K562 (cell line): Measurements from ENCODE around the gene CDADC1. TPM values are rescaled to one million over a fixed set of nuclear protein-coding genes. Genes with fewer than 3 reads are reported as not detected.

Source experiments
- ARID2 ChIP-seq: fragments of 450-650 bp; IDR thresholded peaks from 2 replicates; pipeline ENCODE4 v1.6.1; 2017; ENCODE audit warnings: antibody characterized with exemption, mild to moderate bottlenecking
- ARNT ChIP-seq, 2 experiments: fragments of 450-650 bp; IDR thresholded peaks; 2 replicates each; pipeline ENCODE4 v1.6.1; 2016; ENCODE audit warnings: mild to moderate bottlenecking in 1 of 2
- BRD9 ChIP-seq: fragments of 450-650 bp; IDR thresholded peaks from 2 replicates; pipeline ENCODE4 v1.6.1; 2018; ENCODE audit warnings: low read depth; ENCODE audit not compliant: partially characterized antibody
- KDM4B ChIP-seq, 2 experiments: fragments of 450-650 bp in 1 of 2; sonication (generic) in 1 of 2; IDR thresholded peaks; 2 replicates each; pipeline ENCODE4 v1.6.1; 2016 to 2017; ENCODE audit warnings: borderline replicate concordance in 2 of 2, antibody characterized with exemption in 1 of 2, low read depth in 1 of 2, mild to moderate bottlenecking in 1 of 2
- RFX5 ChIP-seq: IDR thresholded peaks from 2 replicates; pipeline ENCODE4 v1.6.1; 2011; ENCODE audit warnings: low read depth, mild to moderate bottlenecking, improper control_type of control experiment, low read length
- SRSF7 ChIP-seq: fragments of 200-400 bp; formaldehyde crosslinking; optimal IDR thresholded peaks from 2 replicates; pipeline ENCODE3; 2017; ENCODE audit warnings: mild to moderate bottlenecking, low read depth, low read length
- TCFL5 ChIP-seq: fragments of 250-450 bp; sonication (Bioruptor Pico); conservative IDR thresholded peaks from 2 replicates; pipeline ENCODE4 v1.6.1; 2021; ENCODE audit warnings: mild to moderate bottlenecking, moderate library complexity, matching md5 sums
- polyA plus RNA-seq, 8 experiments: library from polyadenylated mRNA; depleted of rRNA in 4 of 8; stranded (reverse) in 5 of 8; unstranded in 3 of 8; fragments of >200 nt; fragmentation: Nextera tagmentation in 2 of 8; fragmentation: Illumina TruSeq in 1 of 8; extraction: Ambion mirVana in 2 of 8; extraction: Trizol in 1 of 8; gene quantifications; 2 replicates each; pipeline versions ENCODE4 v1.2.1 to v1.2.3, GENCODE V29; 2011 to 2014; ENCODE audit warnings: inconsistent platforms in 1 of 8, missing spikeins in 1 of 8
- total RNA-seq, 7 experiments: library from RNA; depleted of rRNA in 6 of 7; stranded (reverse); fragments of >200 nt in 6 of 7; fragmentation: Illumina TruSeq in 2 of 7; extraction: Trizol in 2 of 7; gene quantifications; 2 replicates each; pipeline versions ENCODE4 v1.2.1 to v1.2.3, GENCODE V29; 2011 to 2021; ENCODE audit warnings: low replicate concordance in 1 of 7
- TF ChIP-seq, protein P1 (sequence below), 2 experiments: fragments of 450-650 bp; formaldehyde crosslinking in 1 of 2; IDR thresholded peaks; 2 replicates each; pipeline versions ENCODE4 v1.4.0 to v1.6.1; 2014 to 2020; ENCODE audit warnings: mild to moderate bottlenecking in 2 of 2, borderline replicate concordance in 1 of 2, low read depth in 1 of 2
- TF ChIP-seq, protein P2 (sequence below), 2 experiments: fragments of 450-650 bp; IDR thresholded peaks; 2 replicates each; pipeline ENCODE4 v1.6.1; 2016; ENCODE audit warnings: mild to moderate bottlenecking in 2 of 2, borderline replicate concordance in 1 of 2, low read depth in 1 of 2, moderate library complexity in 1 of 2

The CDADC1 gene
- total and polyA plus RNA-seq, 9 of the 15 experiments (the other 6 are each of a cell fraction or from before 2014, with no cell fraction given) = 4.1 to 11.8 (median 6.3) TPM

DNA sequence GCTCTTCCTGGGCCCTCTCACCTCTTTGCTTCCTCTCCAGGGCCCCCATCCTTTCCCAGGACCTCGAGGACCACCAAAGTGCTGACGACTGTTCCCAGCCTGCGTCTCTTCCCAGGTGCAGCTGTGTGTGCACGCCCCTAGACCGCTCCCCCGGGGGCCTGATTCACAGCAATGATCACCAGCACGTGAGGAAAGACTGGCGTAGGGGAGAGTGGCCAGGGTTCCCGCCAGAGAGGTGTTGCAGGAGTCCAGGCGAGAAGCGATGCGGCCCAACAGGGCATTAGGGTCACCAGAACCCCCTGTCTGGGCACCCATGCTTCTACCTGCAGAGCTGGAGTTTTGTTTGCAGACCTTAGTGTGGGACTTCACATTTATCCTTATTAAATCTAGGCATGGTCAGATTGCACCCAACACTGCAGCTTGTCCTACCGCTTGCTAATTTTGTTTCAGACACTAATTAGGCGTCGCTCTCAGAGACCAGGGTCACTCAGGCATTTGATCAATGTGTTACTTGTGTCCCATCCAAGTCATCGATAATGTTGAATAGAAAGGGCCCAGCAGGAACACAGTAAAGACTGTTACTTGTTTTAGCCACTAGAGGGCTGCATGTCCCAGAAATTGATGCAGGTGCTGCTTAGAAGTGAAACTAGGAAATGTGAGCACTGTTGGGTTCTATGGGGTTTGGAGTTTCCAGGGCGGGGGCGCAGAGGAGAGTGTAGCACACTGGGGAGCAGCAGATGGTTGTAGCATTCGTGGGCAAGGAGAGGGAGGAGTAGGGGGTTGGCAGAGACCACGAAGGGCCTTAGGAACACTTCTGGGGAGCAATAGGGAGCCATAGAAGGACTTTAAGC lies 53.2 kb downstream of the CDADC1 start (continued):
- TF ChIP-seq, protein P1, sequence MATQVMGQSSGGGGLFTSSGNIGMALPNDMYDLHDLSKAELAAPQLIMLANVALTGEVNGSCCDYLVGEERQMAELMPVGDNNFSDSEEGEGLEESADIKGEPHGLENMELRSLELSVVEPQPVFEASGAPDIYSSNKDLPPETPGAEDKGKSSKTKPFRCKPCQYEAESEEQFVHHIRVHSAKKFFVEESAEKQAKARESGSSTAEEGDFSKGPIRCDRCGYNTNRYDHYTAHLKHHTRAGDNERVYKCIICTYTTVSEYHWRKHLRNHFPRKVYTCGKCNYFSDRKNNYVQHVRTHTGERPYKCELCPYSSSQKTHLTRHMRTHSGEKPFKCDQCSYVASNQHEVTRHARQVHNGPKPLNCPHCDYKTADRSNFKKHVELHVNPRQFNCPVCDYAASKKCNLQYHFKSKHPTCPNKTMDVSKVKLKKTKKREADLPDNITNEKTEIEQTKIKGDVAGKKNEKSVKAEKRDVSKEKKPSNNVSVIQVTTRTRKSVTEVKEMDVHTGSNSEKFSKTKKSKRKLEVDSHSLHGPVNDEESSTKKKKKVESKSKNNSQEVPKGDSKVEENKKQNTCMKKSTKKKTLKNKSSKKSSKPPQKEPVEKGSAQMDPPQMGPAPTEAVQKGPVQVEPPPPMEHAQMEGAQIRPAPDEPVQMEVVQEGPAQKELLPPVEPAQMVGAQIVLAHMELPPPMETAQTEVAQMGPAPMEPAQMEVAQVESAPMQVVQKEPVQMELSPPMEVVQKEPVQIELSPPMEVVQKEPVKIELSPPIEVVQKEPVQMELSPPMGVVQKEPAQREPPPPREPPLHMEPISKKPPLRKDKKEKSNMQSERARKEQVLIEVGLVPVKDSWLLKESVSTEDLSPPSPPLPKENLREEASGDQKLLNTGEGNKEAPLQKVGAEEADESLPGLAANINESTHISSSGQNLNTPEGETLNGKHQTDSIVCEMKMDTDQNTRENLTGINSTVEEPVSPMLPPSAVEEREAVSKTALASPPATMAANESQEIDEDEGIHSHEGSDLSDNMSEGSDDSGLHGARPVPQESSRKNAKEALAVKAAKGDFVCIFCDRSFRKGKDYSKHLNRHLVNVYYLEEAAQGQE (IDR thresholded peaks at IDR 0.05; ENCODE audit: borderline replicate concordance) = peak; percentile 85
- TF ChIP-seq, protein P1 (CRISPR knock-in tag; IDR thresholded peaks at IDR 0.05; ENCODE audit: low read depth) = no peak
- no peak for TF ChIP-seq TCFL5 (CRISPR knock-in tag)
- TF ChIP-seq RFX5 = no peak
- peak; percentile 39 for TF ChIP-seq BRD9
- TF ChIP-seq, protein P2, sequence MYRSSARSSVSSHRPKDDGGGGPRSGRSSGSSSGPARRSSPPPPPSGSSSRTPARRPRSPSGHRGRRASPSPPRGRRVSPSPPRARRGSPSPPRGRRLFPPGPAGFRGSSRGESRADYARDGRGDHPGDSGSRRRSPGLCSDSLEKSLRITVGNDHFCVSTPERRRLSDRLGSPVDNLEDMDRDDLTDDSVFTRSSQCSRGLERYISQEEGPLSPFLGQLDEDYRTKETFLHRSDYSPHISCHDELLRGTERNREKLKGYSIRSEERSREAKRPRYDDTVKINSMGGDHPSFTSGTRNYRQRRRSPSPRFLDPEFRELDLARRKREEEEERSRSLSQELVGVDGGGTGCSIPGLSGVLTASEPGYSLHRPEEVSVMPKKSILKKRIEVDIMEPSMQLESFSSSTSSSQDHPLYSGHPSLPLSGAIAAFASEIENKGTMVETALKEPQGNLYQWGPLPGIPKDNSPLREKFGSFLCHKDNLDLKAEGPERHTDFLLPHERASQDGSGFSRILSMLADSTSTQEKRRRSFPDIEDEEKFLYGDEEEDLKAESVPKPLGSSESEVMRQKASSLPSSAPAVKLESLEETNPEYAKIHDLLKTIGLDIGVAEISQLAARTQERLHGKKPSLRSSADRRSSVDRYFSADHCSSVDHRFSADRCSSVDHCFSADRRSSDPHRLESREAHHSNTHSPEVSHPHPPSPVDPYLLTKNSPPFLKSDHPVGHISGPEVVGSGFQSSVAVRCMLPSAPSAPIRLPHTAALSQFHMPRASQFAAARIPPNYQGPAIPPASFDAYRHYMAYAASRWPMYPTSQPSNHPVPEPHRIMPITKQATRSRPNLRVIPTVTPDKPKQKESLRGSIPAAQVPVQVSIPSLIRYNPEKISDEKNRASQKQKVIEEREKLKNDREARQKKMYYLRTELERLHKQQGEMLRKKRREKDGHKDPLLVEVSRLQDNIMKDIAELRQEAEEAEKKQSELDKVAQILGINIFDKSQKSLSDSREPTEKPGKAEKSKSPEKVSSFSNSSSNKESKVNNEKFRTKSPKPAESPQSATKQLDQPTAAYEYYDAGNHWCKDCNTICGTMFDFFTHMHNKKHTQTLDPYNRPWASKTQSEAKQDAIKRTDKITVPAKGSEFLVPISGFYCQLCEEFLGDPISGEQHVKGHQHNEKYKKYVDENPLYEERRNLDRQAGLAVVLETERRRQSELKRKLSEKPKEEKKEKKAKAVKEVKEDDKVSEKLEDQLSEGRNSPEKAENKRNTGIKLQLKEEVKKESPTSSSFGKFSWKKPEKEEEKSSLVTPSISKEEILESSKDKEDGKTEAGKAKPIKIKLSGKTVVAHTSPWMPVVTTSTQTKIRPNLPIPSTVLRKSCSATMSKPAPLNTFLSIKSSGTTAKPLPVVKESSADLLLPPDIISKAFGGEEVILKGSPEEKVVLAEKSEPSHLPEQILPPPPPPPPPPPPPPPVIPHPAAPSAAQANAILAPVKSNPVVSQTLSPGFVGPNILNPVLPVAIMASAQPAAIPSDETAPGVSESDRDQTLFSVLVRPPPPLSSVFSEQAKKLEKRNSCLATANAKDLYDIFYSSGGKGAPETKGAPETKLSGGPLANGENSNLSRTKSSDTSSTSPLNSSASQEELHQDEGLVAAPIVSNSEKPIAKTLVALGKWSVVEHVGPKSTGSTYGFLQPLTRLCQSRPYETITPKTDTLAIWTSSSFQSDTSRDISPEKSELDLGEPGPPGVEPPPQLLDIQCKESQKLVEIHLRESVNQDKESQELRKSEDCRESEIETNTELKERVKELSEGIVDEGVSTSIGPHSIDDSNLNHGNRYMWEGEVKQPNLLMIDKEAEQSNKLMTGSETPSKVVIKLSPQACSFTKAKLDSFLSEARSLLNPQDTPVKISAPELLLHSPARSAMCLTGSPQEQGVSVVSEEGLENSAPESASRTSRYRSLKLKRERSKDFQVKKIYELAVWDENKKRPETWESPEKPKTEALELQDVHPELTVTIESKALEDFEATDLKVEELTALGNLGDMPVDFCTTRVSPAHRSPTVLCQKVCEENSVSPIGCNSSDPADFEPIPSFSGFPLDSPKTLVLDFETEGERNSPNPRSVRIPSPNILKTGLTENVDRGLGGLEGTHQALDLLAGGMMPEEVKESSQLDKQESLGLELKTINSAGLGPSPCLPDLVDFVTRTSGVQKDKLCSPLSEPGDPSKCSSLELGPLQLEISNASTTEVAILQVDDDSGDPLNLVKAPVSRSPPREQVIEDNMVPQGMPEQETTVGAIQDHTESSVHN (IDR thresholded peaks at IDR 0.05; ENCODE audit: borderline replicate concordance in 1 of 2, low read depth in 1 of 2) = no peak
- TF ChIP-seq SRSF7 = no peak
- no peak for TF ChIP-seq KDM4B (IDR thresholded peaks at IDR 0.05; ENCODE audit: borderline replicate concordance in 2 of 2, low read depth in 1 of 2)
- TF ChIP-seq ARNT (IDR thresholded peaks at IDR 0.05) = 0 out of 4 replicates have a peak, but pooled peaks of 1 of the 2 experiments have one; percentile 56
- peak; percentile 73; the same call in 1 of the 2 replicates for TF ChIP-seq ARID2
